ENCODE data around the gene SEMA3F.
A peak's percentile ranks its signal among the peaks of the same experiment; 100 is the strongest.

Gene SEMA3F

DNA sequence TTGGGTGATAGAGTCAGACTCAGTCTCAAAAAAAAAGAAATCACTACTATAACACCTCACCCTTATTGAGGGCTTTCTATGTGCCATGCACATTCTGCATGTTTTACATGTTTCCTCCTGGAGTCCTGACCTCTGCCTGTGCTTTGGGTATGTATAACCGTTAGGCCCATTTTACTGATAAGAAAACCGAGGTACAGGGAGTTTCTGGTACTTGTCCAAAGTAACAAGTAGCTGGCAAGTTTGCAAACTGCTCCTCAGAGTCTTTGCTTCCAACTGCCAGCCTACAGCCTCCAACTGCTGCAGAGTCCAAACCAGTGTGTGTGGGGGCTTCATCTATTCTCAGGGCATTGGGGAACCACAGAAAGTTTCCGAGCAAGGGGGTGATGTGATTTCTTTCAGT lies 77.2 kb downstream of the SEMA3F start:
- no peak overlapping the region for H3K4me3 ChIP-seq (ENCODE audit: low read length)
- no peak overlapping the region for H2AFZ ChIP-seq (ENCODE audit: low read depth, low read length)
- no peak for TF ChIP-seq EZH2phosphoT487 (IDR thresholded peaks at IDR 0.05; ENCODE audit: low read depth)
- H3K27me3 ChIP-seq (ENCODE audit: low read depth, low read length), result no peaks in the 10 kb centered on the region
- no peaks in the 10 kb centered on the region for H4K20me1 ChIP-seq (ENCODE audit: insufficient read depth, low read length)
- H3K9me3 ChIP-seq (ENCODE audit: insufficient read depth, low read length), result no peaks in the 10 kb centered on the region
- H3K9ac ChIP-seq (ENCODE audit: low read length), result no peak overlapping the region
- peaks cover 24% of the 10 kb centered on the region for H3K79me2 ChIP-seq (ENCODE audit: low read length)
- H3K27ac ChIP-seq (ENCODE audit: low read length), result no peak overlapping the region
- peaks cover 23% of the 10 kb centered on the region for H3K4me1 ChIP-seq (ENCODE audit: low read length)
- H3K4me2 ChIP-seq (ENCODE audit: low read length), result no peak overlapping the region
- H3K36me3 ChIP-seq (replicated peaks; ENCODE audit: low read depth, low read length), result no peaks in the 10 kb centered on the region

DNA sequence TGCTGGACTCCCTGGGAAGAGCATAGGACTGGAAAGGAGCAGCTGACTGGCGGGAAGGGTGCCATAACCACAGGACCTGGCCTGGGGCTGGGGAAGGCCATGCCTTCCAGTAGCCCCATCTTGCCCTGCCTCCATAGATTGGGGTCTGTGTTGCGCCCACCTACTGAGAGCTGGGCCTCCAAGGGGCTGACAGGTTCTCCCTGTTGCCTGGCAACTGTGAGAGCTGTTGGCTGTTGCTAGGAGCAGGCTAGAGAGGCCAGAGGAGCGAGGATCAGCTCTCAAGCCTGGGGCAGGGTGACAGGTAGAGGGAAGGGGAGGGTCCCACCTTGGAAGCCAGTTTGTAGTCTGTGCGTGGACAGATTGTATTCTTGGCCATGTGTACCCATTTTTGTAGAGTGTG lies 78.1 kb downstream of the SEMA3F start:
- Histone ChIP-seq H3K9ac (ENCODE audit: low read length) (no peak overlapping the region), H3K4me2 (ENCODE audit: low read length) (no peak overlapping the region), H3K27me3 (ENCODE audit: low read depth, low read length) (no peaks in the 10 kb centered on the region), H3K36me3 (replicated peaks; ENCODE audit: low read depth, low read length) (no peaks in the 10 kb centered on the region), H3K4me3 (ENCODE audit: low read length) (no peak overlapping the region), H4K20me1 (ENCODE audit: insufficient read depth, low read length) (peaks cover 2% of the 10 kb centered on the region), H2AFZ (ENCODE audit: low read depth, low read length) (no peak overlapping the region), H3K4me1 (ENCODE audit: low read length) (peaks cover 23% of the 10 kb centered on the region), H3K79me2 (ENCODE audit: low read length) (peaks cover 30% of the 10 kb centered on the region), H3K9me3 (ENCODE audit: insufficient read depth, low read length) (no peaks in the 10 kb centered on the region), H3K27ac (ENCODE audit: low read length) (no peak overlapping the region)
- TF ChIP-seq EZH2phosphoT487 (IDR thresholded peaks at IDR 0.05; ENCODE audit: low read depth) (no peak), CTCF (IDR thresholded peaks at IDR 0.05; ENCODE audit: low read depth, low read length) (no peak)

DNA sequence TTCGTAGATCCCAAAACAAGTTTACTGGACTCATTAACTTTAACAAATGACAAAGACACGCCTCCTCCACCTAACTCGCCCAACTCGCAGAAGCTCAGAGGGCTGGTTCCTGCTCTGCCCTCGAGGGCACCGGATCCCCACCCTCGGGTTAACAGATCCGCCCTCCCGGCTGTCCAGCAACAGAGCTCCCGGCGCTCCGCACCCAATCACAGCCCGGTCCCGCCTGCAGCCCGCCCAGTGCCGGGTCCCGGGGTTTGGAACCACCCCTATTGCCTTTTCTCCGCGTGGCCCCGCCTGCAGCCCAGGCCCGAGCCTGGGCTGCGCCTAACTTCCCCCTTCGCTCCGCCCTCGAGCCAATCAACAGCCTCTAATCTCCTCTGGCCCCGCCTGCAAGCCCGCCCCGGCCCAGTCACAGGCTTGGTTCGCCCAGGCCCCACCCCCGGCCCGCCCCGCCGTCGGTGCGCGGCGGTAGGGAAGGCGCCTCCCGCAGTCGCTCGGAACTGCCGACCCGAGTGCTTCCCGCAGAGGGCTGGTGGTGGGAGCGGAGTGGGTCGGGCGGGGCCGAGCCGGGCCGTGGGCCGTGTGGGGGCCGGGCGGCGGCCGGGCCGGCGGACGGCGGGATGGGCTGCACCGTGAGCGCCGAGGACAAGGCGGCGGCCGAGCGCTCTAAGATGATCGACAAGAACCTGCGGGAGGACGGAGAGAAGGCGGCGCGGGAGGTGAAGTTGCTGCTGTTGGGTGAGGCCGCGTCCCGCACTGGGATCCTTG lies 80.8 kb downstream of the SEMA3F start, which contains the start of gene GNAI2:
GNAI2 (plus strand) TSS at position 489 of the 768 bp plus-strand sequence; CDS start at position 621, 132 bp downstream.
- Histone ChIP-seq H3K27me3 (ENCODE audit: low read depth, low read length) (no peaks in the 10 kb centered on the region), H3K79me2 (ENCODE audit: low read length) (peaks cover 47% of the 10 kb centered on the region), H3K4me3 (ENCODE audit: low read length) (peak within 1 kb of the TSS; percentile 90), H3K4me1 (ENCODE audit: low read length) (peaks cover 23% of the 10 kb centered on the region), H3K36me3 (replicated peaks; ENCODE audit: low read depth, low read length) (peaks cover 16% of the 10 kb centered on the region), H3K9ac (ENCODE audit: low read length) (peak within 1 kb of the TSS; percentile 89), H3K4me2 (ENCODE audit: low read length) (peak within 1 kb of the TSS; percentile 96), H2AFZ (ENCODE audit: low read depth, low read length) (no peak within 1 kb of the TSS), H3K27ac (ENCODE audit: low read length) (peak within 1 kb of the TSS; percentile 71), H4K20me1 (ENCODE audit: insufficient read depth, low read length) (peaks cover 26% of the 10 kb centered on the region), H3K9me3 (ENCODE audit: insufficient read depth, low read length) (no peaks in the 10 kb centered on the region)
- no peak for TF ChIP-seq EZH2phosphoT487 (IDR thresholded peaks at IDR 0.05; ENCODE audit: low read depth)
- TF ChIP-seq CTCF (IDR thresholded peaks at IDR 0.05; ENCODE audit: low read depth, low read length), result no peak

- H4K20me1 ChIP-seq (ENCODE audit: insufficient read depth, low read length), result peaks cover 33% of the 10 kb centered on the region
- H3K79me2 ChIP-seq (ENCODE audit: low read length), result peaks cover 54% of the 10 kb centered on the region
- H3K36me3 ChIP-seq (replicated peaks; ENCODE audit: low read depth, low read length), result peaks cover 16% of the 10 kb centered on the region
- H3K27ac ChIP-seq (ENCODE audit: low read length), result peak overlapping the region; percentile 71
- H2AFZ ChIP-seq (ENCODE audit: low read depth, low read length), result no peak overlapping the region
- H3K27me3 ChIP-seq (ENCODE audit: low read depth, low read length), result no peaks in the 10 kb centered on the region
- peak overlapping the region; percentile 89 for H3K9ac ChIP-seq (ENCODE audit: low read length)
- peak overlapping the region; percentile 90 for H3K4me3 ChIP-seq (ENCODE audit: low read length)
- TF ChIP-seq CTCF (IDR thresholded peaks at IDR 0.05; ENCODE audit: low read depth, low read length), result no peak
- TF ChIP-seq EZH2phosphoT487 (IDR thresholded peaks at IDR 0.05; ENCODE audit: low read depth), result no peak
- H3K4me2 ChIP-seq (ENCODE audit: low read length), result peak overlapping the region; percentile 96
- H3K9me3 ChIP-seq (ENCODE audit: insufficient read depth, low read length), result no peaks in the 10 kb centered on the region
- H3K4me1 ChIP-seq (ENCODE audit: low read length), result peaks cover 30% of the 10 kb centered on the region
Measured at GRCh38 chr3:50236484-50237132, 81.5 kb downstream of the SEMA3F start.
